Ovary (tissue), 3 donors: ENCODE results near the gene RAB40B.

Source experiments
- EP300 ChIP-seq: sonication (generic); formaldehyde crosslinking; IDR thresholded peaks from one replicate; pipeline ENCODE4 v1.6.1; 2017; ENCODE audit warnings: antibody characterized with exemption
- TF ChIP-seq, protein P1 (sequence below), 3 donors: fragments of 450-650 bp in 2 of 3; fragments of 200-600 bp in 1 of 3; IDR thresholded peaks; one replicate each; pipeline versions ENCODE4 v1.5.1 to v1.8.0; 2016 to 2022; ENCODE audit warnings: antibody characterized with exemption in 3 of 3, mild to moderate bottlenecking in 1 of 3
- donor health status: DM: no; HTN: no; CAD: no.

- TF ChIP-seq, protein P1, sequence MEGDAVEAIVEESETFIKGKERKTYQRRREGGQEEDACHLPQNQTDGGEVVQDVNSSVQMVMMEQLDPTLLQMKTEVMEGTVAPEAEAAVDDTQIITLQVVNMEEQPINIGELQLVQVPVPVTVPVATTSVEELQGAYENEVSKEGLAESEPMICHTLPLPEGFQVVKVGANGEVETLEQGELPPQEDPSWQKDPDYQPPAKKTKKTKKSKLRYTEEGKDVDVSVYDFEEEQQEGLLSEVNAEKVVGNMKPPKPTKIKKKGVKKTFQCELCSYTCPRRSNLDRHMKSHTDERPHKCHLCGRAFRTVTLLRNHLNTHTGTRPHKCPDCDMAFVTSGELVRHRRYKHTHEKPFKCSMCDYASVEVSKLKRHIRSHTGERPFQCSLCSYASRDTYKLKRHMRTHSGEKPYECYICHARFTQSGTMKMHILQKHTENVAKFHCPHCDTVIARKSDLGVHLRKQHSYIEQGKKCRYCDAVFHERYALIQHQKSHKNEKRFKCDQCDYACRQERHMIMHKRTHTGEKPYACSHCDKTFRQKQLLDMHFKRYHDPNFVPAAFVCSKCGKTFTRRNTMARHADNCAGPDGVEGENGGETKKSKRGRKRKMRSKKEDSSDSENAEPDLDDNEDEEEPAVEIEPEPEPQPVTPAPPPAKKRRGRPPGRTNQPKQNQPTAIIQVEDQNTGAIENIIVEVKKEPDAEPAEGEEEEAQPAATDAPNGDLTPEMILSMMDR (IDR thresholded peaks at IDR 0.05): no peak
- no peak for TF ChIP-seq EP300
Measured at GRCh38 chr17:82664701-82665182, 33.8 kb downstream of the RAB40B start.
